PFSK-1 (cell line): ENCODE results near the gene PARP15.

ENCODE experiments used
- FOXP2 ChIP-seq: optimal IDR thresholded peaks from 2 replicates; pipeline ENCODE3; 2011; ENCODE audit warnings: borderline replicate concordance, control low read depth, inconsistent platforms; ENCODE audit not compliant: insufficient read depth; ENCODE audit errors: extremely low read length, extremely low read depth
- POLR2AphosphoS5 ChIP-seq: IDR thresholded peaks from 2 replicates; pipeline ENCODE4 v1.6.1; 2012; ENCODE audit warnings: low read depth, mild to moderate bottlenecking, control low read depth, low read length, moderate library complexity
- REST ChIP-seq, 2 experiments: IDR thresholded peaks; 2 replicates each; pipeline versions ENCODE4 v1.6.1 to v1.8.0; 2011 to 2012; ENCODE audit warnings: low read depth in 2 of 2, low read length in 2 of 2, control low read depth in 1 of 2, inconsistent platforms in 1 of 2, mild to moderate bottlenecking in 1 of 2, moderate library complexity in 1 of 2; ENCODE audit not compliant: insufficient read depth in 1 of 2
- SIN3A ChIP-seq: IDR thresholded peaks from 2 replicates; pipeline ENCODE4 v1.6.1; 2012; ENCODE audit warnings: mild to moderate bottlenecking, low read length, moderate library complexity, borderline replicate concordance; ENCODE audit not compliant: insufficient read depth
- TAF1 ChIP-seq: IDR thresholded peaks from 2 replicates; pipeline ENCODE4 v1.6.1; 2012; ENCODE audit warnings: low read length, control low read depth, borderline replicate concordance; ENCODE audit not compliant: insufficient read depth

The PARP15 gene

GRCh38 chr3:122564155-122564912 lies 13.1 kb upstream of the PARP15 start, which contains the start of the genes DTX3L and PARP9:
DTX3L (plus strand) TSS chr3:122564338; CDS start chr3:122564427, 89 bp downstream.
PARP9 (minus strand) TSS chr3:122564300; CDS start chr3:122559620, 4,680 bp downstream.
- TF ChIP-seq TAF1: no peak
- no peak for TF ChIP-seq POLR2AphosphoS5
- no peak for TF ChIP-seq FOXP2
- no peak for TF ChIP-seq SIN3A
- no peak for TF ChIP-seq REST (IDR thresholded peaks at IDR 0.05; ENCODE audit: insufficient read depth in 1 of 2, low read depth in 2 of 2, low read length in 2 of 2)

GRCh38 chr3:122568755-122569154 lies 8.7 kb upstream of the PARP15 start:
- TF ChIP-seq REST (IDR thresholded peaks at IDR 0.05; ENCODE audit: insufficient read depth in 1 of 2, low read depth in 2 of 2, low read length in 2 of 2) (no peak), SIN3A (no peak), FOXP2 (no peak), TAF1 (no peak), POLR2AphosphoS5 (no peak)

GRCh38 chr3:122572940-122573412 lies 4.5 kb upstream of the PARP15 start:
- TF ChIP-seq SIN3A (no peak), TAF1 (no peak)

- TF ChIP-seq FOXP2 (no peak), TAF1 (no peak), SIN3A (no peak), REST (IDR thresholded peaks at IDR 0.05; ENCODE audit: insufficient read depth in 1 of 2, low read depth in 2 of 2, low read length in 2 of 2) (no peak), POLR2AphosphoS5 (no peak)
Measured at GRCh38 chr3:122576174-122576940, 1.1 kb upstream of the PARP15 start.

GRCh38 chr3:122578069-122578740 lies 755 bp downstream of the PARP15 start:
- no peak for TF ChIP-seq POLR2AphosphoS5
- TF ChIP-seq TAF1: no peak
- no peak for TF ChIP-seq FOXP2
- no peak for TF ChIP-seq SIN3A
- no peak for TF ChIP-seq REST (IDR thresholded peaks at IDR 0.05; ENCODE audit: insufficient read depth in 1 of 2, low read depth in 2 of 2, low read length in 2 of 2)
